Heart left ventricle (tissue), 16 donors: ENCODE results near the gene ISL2. TPM values are rescaled to one million over a fixed set of nuclear protein-coding genes. Genes with fewer than 3 reads are reported as not detected.
"Not testable (repeated sequence)": the region's sequence is repeated elsewhere in the genome, so short reads cannot be mapped to it uniquely, and the experiment has no call there.

Experiments
- ATAC-seq, 4 donors: fragments of 200-7000 bp; cut with Tn5 transposase; one replicate each; pipeline ENCODE4 v1.9.1; 2020 to 2022; ENCODE audit warnings: moderate library complexity in 4 of 4, mild to moderate bottlenecking in 3 of 4, moderate number of reproducible peaks in 1 of 4
- DNase-seq, 5 donors: peaks; one replicate each; pipeline ENCODE4 v3.0.0-alpha.2; 2020
- H3K27ac ChIP-seq, 12 donors: fragments of 200-600 bp; sonication (generic) in 4 of 12; one replicate each; pipeline versions ENCODE4 v1.5.0 to v1.8.0; 2016 to 2022; ENCODE audit warnings: mild to moderate bottlenecking in 2 of 12
- H3K27me3 ChIP-seq, 9 donors: fragments of 200-600 bp; sonication (generic) in 2 of 9; one replicate each; pipeline versions ENCODE4 v1.5.1 to v1.8.0; 2016 to 2022; ENCODE audit warnings: mild to moderate bottlenecking in 3 of 9
- H3K36me3 ChIP-seq, 9 donors: fragments of 200-600 bp; sonication (generic) in 2 of 9; one replicate each; pipeline versions ENCODE4 v1.5.0 to v1.8.0; 2018 to 2022; ENCODE audit warnings: mild to moderate bottlenecking in 2 of 9
- H3K4me1 ChIP-seq, 12 donors: fragments of 200-600 bp; sonication (generic) in 4 of 12; one replicate each; pipeline versions ENCODE4 v1.5.0 to v1.8.0; 2016 to 2022; ENCODE audit warnings: mild to moderate bottlenecking in 3 of 12
- H3K4me3 ChIP-seq, 12 donors: fragments of 200-600 bp; sonication (generic) in 4 of 12; one replicate each; pipeline versions ENCODE4 v1.5.0 to v1.8.0; 2017 to 2022; ENCODE audit warnings: mild to moderate bottlenecking in 9 of 12, moderate library complexity in 4 of 12
- H3K9me3 ChIP-seq, 12 donors: fragments of 200-600 bp; sonication (generic) in 4 of 12; one replicate each; pipeline versions ENCODE4 v1.5.0 to v1.8.0; 2016 to 2022; ENCODE audit warnings: mild to moderate bottlenecking in 1 of 12
- CTCF ChIP-seq, 12 donors: fragments of 200-600 bp; sonication (generic) in 4 of 12; IDR thresholded peaks; one replicate each; pipeline versions ENCODE4 v1.5.0 to v1.8.0; 2018 to 2022; ENCODE audit warnings: antibody characterized with exemption in 12 of 12, mild to moderate bottlenecking in 5 of 12
- POLR2A ChIP-seq, 2 donors: fragments of 450-650 bp; IDR thresholded peaks; one replicate each; pipeline ENCODE4 v1.6.1; 2017; ENCODE audit warnings: antibody characterized with exemption in 2 of 2, mild to moderate bottlenecking in 2 of 2, moderate library complexity in 2 of 2
- WGBS, 4 donors: extraction: QIAGEN DNeasy Blood & Tissue Kit in 2 of 4; methylation state at CpG; one replicate each; pipeline versions ENCODE4 v1.1.5 to v1.1.7; 2013 to 2018; 5-methylcytosine and 5-hydroxymethylcytosine counted together
- intact Hi-C, 10 donors: fragments of 100-400 bp; cut with DNase I; formaldehyde crosslinking; loops; one replicate each; pipeline versions ENCODE4 v1.11.1 to v1.14.2; 2022
- polyA plus RNA-seq, 2 donors: library from polyadenylated mRNA; stranded (reverse); fragments of 200-250 nt; gene quantifications; one replicate each; pipeline ENCODE4 v1.2.3, GENCODE V29; 2013
- total RNA-seq, 9 donors: library from RNA; depleted of rRNA in 2 of 9; stranded (reverse); fragments of >200 nt in 2 of 9; fragmentation: NEBNext Ultra II Directional in 3 of 9; extraction: Animal tissue kit (Norgen Biotek cat#: 25700) in 3 of 9; gene quantifications; one replicate each; pipeline versions ENCODE4 v1.1.0 to v1.2.4, GENCODE V29; 2016 to 2023
- donor health status: ischemic (EF 13 %, LVEDD 7.1; RV severe dilation, severe dysfunction).
- donor health status: healthy with polysubstance abuse.
- donor health status: DM: no; HTN: yes; CAD: no.
- donor health status: DM: no; HTN: no; CAD: no.
- donor health status: ischemic (EF 25% LVEDD 6.9; RV normal size, moderate dysfunction).
- donor health status: ischemic (EF 25% LVEDD 5.7; RV mildly dilated, moderate dysfunction).
- donor health status: healthy.
- donor health status: DM: yes; HTN: yes; CAD: no.
- donor health status: ischemic (EF 35%, LVEDD 5.7; RV mildly dilated, moderate dysfunction).
- donor health status: nonischemic (EF 11% LVEDD 7.7; RV severe dilation, severe dysfunction).
- donor health status: DM: yes; HTN: yes; CAD: no.
- donor health status: PGD.
- donor health status: ischemic (EF 29% LVEDD 5.4; RV normal size, mild dysfunction).
- donor health status: nonischemic (EF 23%, LVEDD 6.1; RV moderate dilation, normal function).

Gene ISL2
- total and polyA plus RNA-seq, 11 donors, result not detected

- intact Hi-C loops, result no loop called here
- no peaks in the 10 kb centered on the region for H3K27me3 ChIP-seq
- no peak overlapping the region for H3K4me3 ChIP-seq
- peaks cover 0 to 7% (median 2%) of the 10 kb centered on the region in 9 donors for H3K36me3 ChIP-seq
- TF ChIP-seq CTCF (IDR thresholded peaks at IDR 0.05) (no peak), POLR2A (IDR thresholded peaks at IDR 0.05) (no peak)
- no peak for DNase-seq
- no peak for ATAC-seq
- WGBS, 4 donors, result 94 to 97% (median 96%) methylated on average over 1 of the region's 1 CpG
- H3K27ac ChIP-seq, result no peak overlapping the region
- H3K4me1 ChIP-seq, result peaks cover 0 to 46% (median 17%) of the 10 kb centered on the region in 12 donors
- H3K9me3 ChIP-seq, result no peaks in the 10 kb centered on the region
Measured at GRCh38 chr15:76296849-76297248, 39.7 kb upstream of the ISL2 start.

GRCh38 chr15:76297951-76298350, 38.6 kb upstream of the ISL2 start:
- H3K4me3 ChIP-seq, intact Hi-C loops, ATAC-seq, H3K27me3 ChIP-seq, H3K36me3 ChIP-seq, H3K27ac ChIP-seq, DNase-seq, H3K9me3 ChIP-seq: not testable (repeated sequence)
- WGBS, 4 donors, result 94 to 98% (median 97%) methylated on average over 4 of the region's 4 CpGs
- H3K4me1 ChIP-seq, result peaks cover 0 to 45% (median 17%) of the 10 kb centered on the region in 12 donors

GRCh38 chr15:76298986-76299385, 37.6 kb upstream of the ISL2 start:
- Histone ChIP-seq H3K36me3 (peaks cover 0 to 4% (median 0%) of the 10 kb centered on the region in 9 donors), H3K4me3 (no peak overlapping the region), H3K27me3 (no peaks in the 10 kb centered on the region), H3K4me1 (peaks cover 0 to 34% (median 13%) of the 10 kb centered on the region in 12 donors), H3K9me3 (no peaks in the 10 kb centered on the region), H3K27ac (no peak overlapping the region)
- 83 to 89% (median 88%) methylated on average over 3 of the region's 3 CpGs for WGBS, 4 donors
- DNase-seq (no peak), ATAC-seq (no peak)
- TF ChIP-seq POLR2A (IDR thresholded peaks at IDR 0.05), result no peak
- TF ChIP-seq CTCF (IDR thresholded peaks at IDR 0.05), result no peak
- intact Hi-C loops, result no loop called here

- no peak for ATAC-seq
- no peak for DNase-seq
- no peaks in the 10 kb centered on the region for H3K9me3 ChIP-seq
- H3K4me3 ChIP-seq, result no peak overlapping the region
- no peaks in the 10 kb centered on the region for H3K27me3 ChIP-seq
- no peak for TF ChIP-seq POLR2A (IDR thresholded peaks at IDR 0.05)
- TF ChIP-seq CTCF (IDR thresholded peaks at IDR 0.05), result no peak
- no peak overlapping the region for H3K27ac ChIP-seq
- peaks cover 0 to 27% (median 6%) of the 10 kb centered on the region in 12 donors for H3K4me1 ChIP-seq
- peaks cover 0 to 4% (median 0%) of the 10 kb centered on the region in 9 donors for H3K36me3 ChIP-seq
- intact Hi-C loops, result no loop called here
- WGBS, 4 donors, result 59 to 81% (median 75%) methylated on average over 1 of the region's 1 CpG
Measured at GRCh38 chr15:76299786-76300185, 36.8 kb upstream of the ISL2 start.

DNA sequence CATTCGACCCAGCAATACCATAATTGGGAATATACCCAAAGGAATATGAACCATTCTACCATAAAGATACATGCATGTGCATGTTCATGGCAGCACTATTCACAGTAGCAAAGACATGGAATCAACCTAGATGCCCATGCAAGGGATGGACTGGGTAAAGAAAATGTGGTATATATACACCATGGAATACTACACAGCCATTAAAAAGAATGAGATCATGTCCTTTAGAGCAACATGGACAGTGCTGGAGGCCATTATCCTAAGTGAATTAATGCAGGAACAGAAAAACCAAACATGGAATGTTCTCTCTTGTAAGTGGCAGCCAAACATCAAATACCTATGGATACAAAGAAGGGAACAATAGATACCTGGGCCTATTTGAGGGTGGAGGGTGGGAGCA, 32.7 kb upstream of the ISL2 start:
- Histone ChIP-seq H3K27ac (no peak overlapping the region), H3K9me3 (no peaks in the 10 kb centered on the region), H3K27me3 (no peaks in the 10 kb centered on the region), H3K4me3 (no peak overlapping the region), H3K4me1 (peaks cover 0 to 27% (median 7%) of the 10 kb centered on the region in 12 donors), H3K36me3 (peaks cover 0 to 5% (median 0%) of the 10 kb centered on the region in 9 donors)
- DNase-seq (no peak), ATAC-seq (no peak)
- WGBS, 4 donors, result 76 to 96% (median 84%) methylated on average over 1 of the region's 1 CpG
- intact Hi-C loops, result no loop called here
- TF ChIP-seq POLR2A (IDR thresholded peaks at IDR 0.05), result no peak
- TF ChIP-seq CTCF (IDR thresholded peaks at IDR 0.05), result no peak
